Nephron progenitor cell (in vitro differentiated cells): ENCODE results near the gene MYBBP1A.
A peak's percentile ranks its signal among the peaks of the same experiment; 100 is the strongest.

ENCODE experiments used
- DNase-seq: peaks from one replicate; pipeline ENCODE4 v3.0.0; 2021
- H3K27ac Mint-ChIP-seq: 2 replicates; pipeline ENCODE4 v1.8.0; 2021; ENCODE audit warnings: mild to moderate bottlenecking, moderate library complexity, mixed read lengths
- H3K27me3 Mint-ChIP-seq: 2 replicates; pipeline ENCODE4 v1.8.0; 2021; ENCODE audit warnings: mild to moderate bottlenecking, low read depth, mixed read lengths; ENCODE audit not compliant: poor library complexity
- H3K36me3 Mint-ChIP-seq: 2 replicates; pipeline ENCODE4 v1.8.0; 2021; ENCODE audit warnings: low read depth, mixed read lengths
- H3K4me1 Mint-ChIP-seq: 2 replicates; pipeline ENCODE4 v1.8.0; 2021; ENCODE audit warnings: mixed read lengths
- H3K4me3 Mint-ChIP-seq: 2 replicates; pipeline ENCODE4 v1.8.0; 2021; ENCODE audit warnings: mild to moderate bottlenecking, moderate library complexity, mixed read lengths
- H3K9me3 Mint-ChIP-seq: 2 replicates; pipeline ENCODE4 v1.8.0; 2021; ENCODE audit warnings: mild to moderate bottlenecking, moderate library complexity, mixed read lengths
- CTCF ChIP-seq: fragments of 200-600 bp; sonication (generic); IDR thresholded peaks from 2 replicates; pipeline ENCODE4 v1.5.0; 2021; ENCODE audit warnings: antibody characterized with exemption

MYBBP1A gene

GRCh38 chr17:4594931-4595684, 39.9 kb upstream of the MYBBP1A start:
- no peak overlapping the region for H3K4me3 Mint-ChIP-seq
- no peak overlapping the region for H3K27ac Mint-ChIP-seq
- peaks cover 13% of the 10 kb centered on the region for H3K27me3 Mint-ChIP-seq
- TF ChIP-seq CTCF, result peak; percentile 50
- DNase-seq, result peak; percentile 79
- peaks cover 9% of the 10 kb centered on the region for H3K36me3 Mint-ChIP-seq
- no peaks in the 10 kb centered on the region for H3K9me3 Mint-ChIP-seq
- peaks cover 70% of the 10 kb centered on the region for H3K4me1 Mint-ChIP-seq

DNA sequence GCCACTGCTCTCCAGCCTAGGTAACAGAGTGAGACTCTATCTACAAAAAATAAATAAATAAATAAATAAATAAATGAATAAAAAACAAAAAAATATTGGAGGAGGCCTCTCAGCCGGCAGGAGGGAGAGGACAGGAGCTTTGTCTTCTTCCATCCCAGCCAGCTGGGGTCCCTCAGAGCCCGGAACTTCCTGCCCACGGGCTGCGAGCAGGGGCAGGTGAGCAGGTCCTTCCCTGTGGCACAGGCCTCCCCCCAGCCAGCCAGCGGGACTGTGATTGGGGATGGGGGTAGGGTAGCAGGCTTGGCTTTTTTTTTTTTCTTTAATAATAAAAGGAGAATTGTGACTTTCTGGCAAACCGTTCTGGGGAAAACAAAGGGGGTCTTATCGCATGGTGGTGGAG, 39.2 kb upstream of the MYBBP1A start:
- Mint-ChIP-seq H3K36me3 (peaks cover 9% of the 10 kb centered on the region), H3K4me3 (no peak overlapping the region), H3K27ac (no peak overlapping the region), H3K27me3 (peaks cover 17% of the 10 kb centered on the region), H3K4me1 (peaks cover 68% of the 10 kb centered on the region), H3K9me3 (no peaks in the 10 kb centered on the region)
- no peak for TF ChIP-seq CTCF
- no peak for DNase-seq

GRCh38 chr17:4593021-4593421, 37.8 kb upstream of the MYBBP1A start:
- Mint-ChIP-seq H3K27ac (no peak overlapping the region), H3K4me1 (peaks cover 68% of the 10 kb centered on the region), H3K36me3 (peaks cover 9% of the 10 kb centered on the region), H3K4me3 (no peak overlapping the region), H3K27me3 (peaks cover 15% of the 10 kb centered on the region), H3K9me3 (no peaks in the 10 kb centered on the region)
- no peak for TF ChIP-seq CTCF
- no peak for DNase-seq

DNA sequence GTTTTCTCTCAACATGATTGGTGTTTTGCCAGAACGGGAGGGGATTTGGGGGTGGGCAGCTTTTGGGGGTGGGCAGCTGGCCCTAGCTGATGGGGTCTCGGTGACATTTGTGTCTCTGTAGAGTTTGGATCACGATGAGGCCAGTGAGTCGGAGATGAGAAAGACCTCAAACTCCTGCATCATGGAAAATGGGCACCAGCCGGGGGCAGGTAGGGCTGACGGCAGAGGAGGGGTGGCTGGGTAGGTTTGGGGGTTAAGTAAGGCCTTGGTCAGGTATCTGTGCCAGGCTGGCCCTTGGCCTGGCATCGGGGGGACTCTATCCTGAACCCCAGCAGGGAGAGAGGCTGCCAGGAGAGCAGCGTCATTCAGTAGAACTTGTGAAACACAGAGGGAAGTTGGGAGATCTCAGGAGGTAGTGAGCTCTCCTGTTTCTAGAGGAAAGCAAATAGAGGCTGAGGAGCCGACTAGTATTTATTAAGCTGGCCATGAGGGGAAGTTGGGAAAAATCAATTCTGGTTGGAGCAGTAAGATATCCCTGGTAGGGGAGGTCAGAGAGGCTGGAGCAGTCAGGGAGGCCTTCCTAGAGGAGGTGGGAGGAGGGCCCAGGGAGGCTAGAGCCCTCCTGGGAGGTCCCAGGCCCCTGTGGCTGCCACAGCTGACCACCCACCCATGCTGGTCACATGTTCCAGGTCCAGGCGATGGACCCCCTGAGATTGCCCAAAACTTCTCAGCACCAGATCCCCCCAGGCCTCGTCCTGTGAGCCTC, 37.2 kb upstream of the MYBBP1A start:
- Mint-ChIP-seq H3K9me3 (no peaks in the 10 kb centered on the region), H3K4me3 (no peak overlapping the region), H3K36me3 (peaks cover 5% of the 10 kb centered on the region), H3K4me1 (peaks cover 67% of the 10 kb centered on the region), H3K27me3 (peaks cover 19% of the 10 kb centered on the region), H3K27ac (no peak overlapping the region)
- TF ChIP-seq CTCF, result no peak
- no peak for DNase-seq

- no peak for TF ChIP-seq CTCF
- no peak for DNase-seq
- Mint-ChIP-seq H3K4me3 (no peak overlapping the region), H3K36me3 (peaks cover 5% of the 10 kb centered on the region), H3K9me3 (no peaks in the 10 kb centered on the region), H3K27me3 (peaks cover 28% of the 10 kb centered on the region), H3K27ac (no peak overlapping the region), H3K4me1 (peaks cover 67% of the 10 kb centered on the region)
Measured at GRCh38 chr17:4591529-4591928, 36.3 kb upstream of the MYBBP1A start.
